ENCODE data around the gene RGS14. TPM values are rescaled to one million over a fixed set of nuclear protein-coding genes. Genes with fewer than 3 reads are reported as not detected.

The RGS14 gene
- total RNA-seq, 1 donor from 2014 or later, result 8.4 TPM

GRCh38 chr5:177403102-177403791 is 45.5 kb downstream of the RGS14 start:
- TF ChIP-seq CTCF (IDR thresholded peaks at IDR 0.05; ENCODE audit: insufficient read depth, low read length, severe bottlenecking), result no peak
- peak; percentile 31 for DNase-seq (ENCODE audit: low read depth)
- Histone ChIP-seq H3K36me3 (ENCODE audit: control insufficient read depth, insufficient read depth, low read length) (no peaks in the 10 kb centered on the region), H3K4me3 (ENCODE audit: low read depth, low read length) (peak overlapping the region; percentile 55), H3K27me3 (ENCODE audit: control insufficient read depth, insufficient read depth, low read length) (peaks cover 7% of the 10 kb centered on the region)
- FAIRE-seq, result no peak

- peak; percentile 56 for DNase-seq (ENCODE audit: low read depth)
- H3K27me3 ChIP-seq (ENCODE audit: control insufficient read depth, insufficient read depth, low read length), result peaks cover 7% of the 10 kb centered on the region
- no peak for FAIRE-seq
- H3K36me3 ChIP-seq (ENCODE audit: control insufficient read depth, insufficient read depth, low read length), result no peaks in the 10 kb centered on the region
- TF ChIP-seq CTCF (IDR thresholded peaks at IDR 0.05; ENCODE audit: insufficient read depth, low read length, severe bottlenecking), result peak; percentile 86
- peak overlapping the region; percentile 55 for H3K4me3 ChIP-seq (ENCODE audit: low read depth, low read length)
Observed at GRCh38 chr5:177403792-177404640, 46.3 kb downstream of the RGS14 start.

GRCh38 chr5:177404641-177405179 is 47.0 kb downstream of the RGS14 start:
- DNase-seq (ENCODE audit: low read depth), result no peak
- H3K36me3 ChIP-seq (ENCODE audit: control insufficient read depth, insufficient read depth, low read length), result no peaks in the 10 kb centered on the region
- H3K27me3 ChIP-seq (ENCODE audit: control insufficient read depth, insufficient read depth, low read length), result peaks cover 7% of the 10 kb centered on the region
- H3K4me3 ChIP-seq (ENCODE audit: low read depth, low read length), result peak overlapping the region; percentile 55
- TF ChIP-seq CTCF (IDR thresholded peaks at IDR 0.05; ENCODE audit: insufficient read depth, low read length, severe bottlenecking), result no peak
- FAIRE-seq, result no peak

GRCh38 chr5:177405312-177405711 is 47.6 kb downstream of the RGS14 start:
- no peaks in the 10 kb centered on the region for H3K36me3 ChIP-seq (ENCODE audit: control insufficient read depth, insufficient read depth, low read length)
- no peak overlapping the region for H3K4me3 ChIP-seq (ENCODE audit: low read depth, low read length)
- FAIRE-seq (no peak), DNase-seq (ENCODE audit: low read depth) (no peak)
- H3K27me3 ChIP-seq (ENCODE audit: control insufficient read depth, insufficient read depth, low read length), result peaks cover 4% of the 10 kb centered on the region
- no peak for TF ChIP-seq CTCF (IDR thresholded peaks at IDR 0.05; ENCODE audit: insufficient read depth, low read length, severe bottlenecking)

GRCh38 chr5:177405805-177406204 is 48.1 kb downstream of the RGS14 start:
- DNase-seq (ENCODE audit: low read depth), result no peak
- Histone ChIP-seq H3K36me3 (ENCODE audit: control insufficient read depth, insufficient read depth, low read length) (no peaks in the 10 kb centered on the region), H3K27me3 (ENCODE audit: control insufficient read depth, insufficient read depth, low read length) (peaks cover 2% of the 10 kb centered on the region), H3K4me3 (ENCODE audit: low read depth, low read length) (no peak overlapping the region)
- FAIRE-seq, result no peak
- no peak for TF ChIP-seq CTCF (IDR thresholded peaks at IDR 0.05; ENCODE audit: insufficient read depth, low read length, severe bottlenecking)
